Parathyroid adenoma (tissue), 2 donors: Measurements from ENCODE around the gene WWOX.

ENCODE experiments used
- H2AFZ ChIP-seq: fragments of 300-600 bp; sonication (generic); one replicate; pipeline ENCODE4 v1.7.0; 2017; ENCODE audit warnings: antibody characterized with exemption, mild to moderate bottlenecking
- H3K27ac ChIP-seq: fragments of 300-600 bp; sonication (generic); one replicate; pipeline ENCODE4 v1.7.0; 2017
- H3K27me3 ChIP-seq: fragments of 300-600 bp; sonication (generic); one replicate; pipeline ENCODE4 v1.7.0; 2017; ENCODE audit warnings: low read length; ENCODE audit not compliant: control insufficient read depth, insufficient read depth
- H3K36me3 ChIP-seq: fragments of 300-600 bp; sonication (generic); one replicate; pipeline ENCODE4 v1.7.0; 2017; ENCODE audit warnings: low read length; ENCODE audit not compliant: control insufficient read depth, insufficient read depth
- H3K4me1 ChIP-seq: fragments of 300-600 bp; sonication (generic); one replicate; pipeline ENCODE4 v1.7.0; 2017; ENCODE audit warnings: control low read depth
- H3K4me2 ChIP-seq: fragments of 300-600 bp; sonication (generic); one replicate; pipeline ENCODE4 v1.7.0; 2017; ENCODE audit warnings: low read length
- H3K4me3 ChIP-seq: fragments of 300-600 bp; sonication (generic); one replicate; pipeline ENCODE4 v1.7.0; 2017; ENCODE audit warnings: low read depth, low read length
- H3K79me2 ChIP-seq: fragments of 300-600 bp; sonication (generic); one replicate; pipeline ENCODE4 v1.7.0; 2017; ENCODE audit warnings: control low read depth
- H3K9ac ChIP-seq: fragments of 300-600 bp; sonication (generic); one replicate; pipeline ENCODE4 v1.7.0; 2017; ENCODE audit warnings: mild to moderate bottlenecking
- H3K9me3 ChIP-seq: fragments of 300-600 bp; sonication (generic); one replicate; pipeline ENCODE4 v1.7.0; 2017; ENCODE audit warnings: low read length; ENCODE audit not compliant: control insufficient read depth
- CTCF ChIP-seq: fragments of 300-600 bp; sonication (generic); IDR thresholded peaks from one replicate; pipeline ENCODE4 v1.7.0; 2017; ENCODE audit warnings: antibody characterized with exemption, mild to moderate bottlenecking
- donor health status: primary hyperparathyroidism.

WWOX gene

GRCh38 chr16:78647019-78647418 lies 547.6 kb downstream of the WWOX start:
- peaks cover 8% of the 10 kb centered on the region for H3K4me1 ChIP-seq
- no peak overlapping the region for H3K27ac ChIP-seq
- no peaks in the 10 kb centered on the region for H3K27me3 ChIP-seq
- H3K9ac ChIP-seq, result no peak overlapping the region
- no peak overlapping the region for H3K4me2 ChIP-seq
- no peak overlapping the region for H3K4me3 ChIP-seq
- no peaks in the 10 kb centered on the region for H3K79me2 ChIP-seq
- no peak for TF ChIP-seq CTCF
- H3K9me3 ChIP-seq, result no peaks in the 10 kb centered on the region
- no peak overlapping the region for H2AFZ ChIP-seq
- H3K36me3 ChIP-seq, result no peaks in the 10 kb centered on the region

DNA sequence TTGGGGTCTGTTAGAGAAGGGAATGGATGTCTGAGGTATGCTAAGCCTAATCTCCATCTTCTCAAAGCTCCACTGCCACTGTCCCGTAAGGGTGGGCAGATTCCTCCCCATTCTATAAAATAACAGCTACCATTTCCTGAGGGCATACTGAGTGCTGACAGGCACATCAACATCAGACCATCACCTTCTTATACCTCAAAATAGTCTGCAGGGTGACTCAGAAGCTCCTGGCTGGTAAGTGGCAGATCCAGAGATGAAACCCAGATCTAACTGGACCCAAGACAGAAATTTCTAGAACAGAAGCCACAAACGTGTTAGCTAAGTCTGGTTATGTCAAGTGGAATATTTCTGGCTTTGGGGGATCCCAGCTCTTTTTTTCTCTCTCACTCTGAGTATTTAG lies 548.0 kb downstream of the WWOX start:
- Histone ChIP-seq H3K27ac (no peak overlapping the region), H3K36me3 (no peaks in the 10 kb centered on the region), H3K4me2 (no peak overlapping the region), H3K9ac (no peak overlapping the region), H2AFZ (no peak overlapping the region), H3K27me3 (no peaks in the 10 kb centered on the region), H3K4me3 (no peak overlapping the region), H3K4me1 (peaks cover 8% of the 10 kb centered on the region), H3K9me3 (no peaks in the 10 kb centered on the region), H3K79me2 (no peaks in the 10 kb centered on the region)
- no peak for TF ChIP-seq CTCF

- Histone ChIP-seq H3K9me3 (no peaks in the 10 kb centered on the region), H3K36me3 (no peaks in the 10 kb centered on the region), H3K4me2 (peak overlapping the region; percentile 30), H3K4me1 (peaks cover 8% of the 10 kb centered on the region), H3K27me3 (no peaks in the 10 kb centered on the region), H3K9ac (no peak overlapping the region), H3K4me3 (no peak overlapping the region), H2AFZ (peak overlapping the region; percentile 45), H3K79me2 (no peaks in the 10 kb centered on the region), H3K27ac (peak overlapping the region; percentile 26)
- TF ChIP-seq CTCF, result no peak
Observed at GRCh38 chr16:78648517-78648916, 549.1 kb downstream of the WWOX start.

DNA sequence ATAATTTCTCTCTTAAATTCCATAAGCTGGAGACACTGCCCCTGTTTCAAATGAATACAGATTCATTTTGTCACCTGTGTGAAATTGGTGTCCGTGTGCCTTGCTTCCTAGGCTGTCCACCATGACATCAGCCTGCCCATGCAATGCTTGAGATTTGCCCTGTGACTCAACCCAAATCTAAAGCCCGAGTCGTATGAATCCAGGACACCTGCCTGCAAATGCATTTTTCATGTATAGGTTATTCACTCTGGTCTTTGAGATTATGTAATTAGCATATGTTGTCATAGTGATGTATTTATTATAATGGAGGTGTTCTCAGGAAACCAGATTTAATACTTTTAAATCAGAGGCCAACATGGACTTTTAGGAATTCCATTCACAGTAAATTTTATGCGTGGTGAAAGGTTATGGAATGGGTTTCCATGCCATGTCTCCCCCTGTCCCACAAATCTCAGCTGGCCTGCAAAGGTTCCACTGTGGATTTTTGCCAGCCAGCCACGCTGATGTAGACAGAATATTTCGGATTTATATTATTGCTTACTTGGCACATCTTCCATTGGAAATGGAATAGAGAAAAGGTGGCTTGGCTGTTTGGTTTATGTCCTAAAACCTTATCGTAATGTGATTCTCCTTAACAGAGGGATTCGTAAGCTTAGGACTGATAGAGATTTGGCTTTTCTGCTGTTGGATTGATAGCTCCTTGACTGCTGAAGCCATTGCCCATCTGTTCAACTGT lies 551.1 kb downstream of the WWOX start:
- no peaks in the 10 kb centered on the region for H3K27me3 ChIP-seq
- H3K9me3 ChIP-seq, result no peaks in the 10 kb centered on the region
- H3K9ac ChIP-seq, result no peak overlapping the region
- no peaks in the 10 kb centered on the region for H3K36me3 ChIP-seq
- H3K4me2 ChIP-seq, result no peak overlapping the region
- no peak overlapping the region for H3K4me3 ChIP-seq
- no peak overlapping the region for H3K27ac ChIP-seq
- no peaks in the 10 kb centered on the region for H3K79me2 ChIP-seq
- H3K4me1 ChIP-seq, result peaks cover 17% of the 10 kb centered on the region
- H2AFZ ChIP-seq, result no peak overlapping the region
- TF ChIP-seq CTCF, result no peak

DNA sequence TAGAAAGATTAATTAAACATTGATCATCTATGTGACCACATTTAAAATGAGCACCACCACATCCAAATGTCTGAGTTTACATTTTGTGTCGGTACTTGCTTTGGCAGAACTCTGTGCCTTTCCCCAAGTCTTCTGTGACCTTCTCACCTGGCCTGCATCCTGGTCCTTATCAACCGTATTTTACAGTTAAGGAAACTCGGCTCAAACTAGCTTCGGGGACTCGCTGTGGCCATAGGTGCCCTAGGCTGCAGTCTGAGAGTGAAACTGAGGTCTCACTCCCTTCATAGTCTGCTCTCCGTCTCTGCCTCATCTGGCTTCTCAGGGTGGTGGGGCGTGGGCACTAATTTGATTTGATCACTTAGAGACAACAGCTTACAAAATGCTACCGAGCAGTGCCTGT lies 555.5 kb downstream of the WWOX start:
- no peak overlapping the region for H3K9ac ChIP-seq
- peaks cover 16% of the 10 kb centered on the region for H3K4me1 ChIP-seq
- H2AFZ ChIP-seq, result peak overlapping the region; percentile 71
- H3K27ac ChIP-seq, result no peak overlapping the region
- H3K9me3 ChIP-seq, result no peaks in the 10 kb centered on the region
- no peaks in the 10 kb centered on the region for H3K27me3 ChIP-seq
- no peak for TF ChIP-seq CTCF
- H3K4me3 ChIP-seq, result no peak overlapping the region
- H3K79me2 ChIP-seq, result peaks cover 3% of the 10 kb centered on the region
- H3K4me2 ChIP-seq, result no peak overlapping the region
- no peaks in the 10 kb centered on the region for H3K36me3 ChIP-seq
